K562 (cell line): ENCODE data around the gene SLC22A1. TPM values are rescaled to one million over a fixed set of nuclear protein-coding genes. Genes with fewer than 3 reads are reported as not detected.

Experiments used
- AFF1 ChIP-seq, 2 experiments: fragments of 450-650 bp; IDR thresholded peaks; 2 replicates each; pipeline ENCODE4 v1.6.1; 2018; ENCODE audit warnings: mild to moderate bottlenecking in 2 of 2, low read depth in 1 of 2; ENCODE audit not compliant: partially characterized antibody in 2 of 2
- ESRRB ChIP-seq: fragments of 250-450 bp; sonication (Bioruptor Pico); IDR thresholded peaks from 2 replicates; pipeline ENCODE4 v1.5.0; 2020; ENCODE audit warnings: mild to moderate bottlenecking, moderate library complexity, borderline replicate concordance
- FOXK1 ChIP-seq: sonication (generic); formaldehyde crosslinking; IDR thresholded peaks from 2 replicates; pipeline ENCODE4 v1.8.0; 2022; ENCODE audit warnings: missing genetic modification reagents, mild to moderate bottlenecking, borderline replicate concordance
- FOXK2 ChIP-seq, 2 experiments: fragments of 450-650 bp; IDR thresholded peaks in 1 of 2; conservative IDR thresholded peaks in 1 of 2; 2 replicates each; pipeline ENCODE4 v1.6.1; 2016; ENCODE audit warnings: low read depth in 2 of 2, mild to moderate bottlenecking in 1 of 2
- HDGF ChIP-seq: fragments of 450-650 bp; IDR thresholded peaks from 2 replicates; pipeline ENCODE4 v1.6.1; 2016
- JUN ChIP-seq, 2 experiments: sonication (generic) in 1 of 2; formaldehyde crosslinking in 1 of 2; IDR thresholded peaks; 2 replicates each; pipeline versions ENCODE4 v1.6.1 to v1.8.0; 2012 to 2022; ENCODE audit warnings: borderline replicate concordance in 2 of 2, mild to moderate bottlenecking in 2 of 2, improper control_type of control experiment in 1 of 2, low read depth in 1 of 2, low read length in 1 of 2, missing genetic modification reagents in 1 of 2
- MEF2A ChIP-seq: IDR thresholded peaks from 2 replicates; pipeline ENCODE4 v1.6.1; 2011; ENCODE audit warnings: low read depth, mild to moderate bottlenecking, low read length, moderate library complexity; ENCODE audit not compliant: control insufficient read depth
- MTA1 ChIP-seq: fragments of 450-650 bp; IDR thresholded peaks from 2 replicates; pipeline ENCODE4 v1.6.1; 2017; ENCODE audit warnings: borderline replicate concordance
- SMARCB1 ChIP-seq: IDR thresholded peaks from 2 replicates; pipeline ENCODE4 v1.6.1; 2011; ENCODE audit warnings: improper control_type of control experiment, low read depth; ENCODE audit not compliant: insufficient read length
- SMARCC2 ChIP-seq: fragments of 450-650 bp; IDR thresholded peaks from 2 replicates; pipeline ENCODE4 v1.6.1; 2017; ENCODE audit warnings: antibody characterized with exemption, moderate library complexity, mild to moderate bottlenecking, low read depth
- TCF7L2 ChIP-seq: fragments of 150-350 bp; IDR thresholded peaks from 2 replicates; pipeline ENCODE4 v1.6.1; 2016; ENCODE audit warnings: low read depth, mild to moderate bottlenecking, low read length, moderate library complexity
- ZBTB1 ChIP-seq: sonication (generic); formaldehyde crosslinking; IDR thresholded peaks from 2 replicates; pipeline ENCODE4 v1.8.1; 2023; ENCODE audit warnings: missing genetic modification reagents, low read depth, mild to moderate bottlenecking, borderline replicate concordance
- ZNF239 ChIP-seq: fragments of 250-450 bp; sonication (Bioruptor Pico); IDR thresholded peaks from 2 replicates; pipeline ENCODE4 v1.4.0; 2020; ENCODE audit warnings: mild to moderate bottlenecking
- polyA plus RNA-seq, 8 experiments: library from polyadenylated mRNA; depleted of rRNA in 4 of 8; stranded (reverse) in 5 of 8; unstranded in 3 of 8; fragments of >200 nt; fragmentation: Nextera tagmentation in 2 of 8; fragmentation: Illumina TruSeq in 1 of 8; extraction: Ambion mirVana in 2 of 8; extraction: Trizol in 1 of 8; gene quantifications; 2 replicates each; pipeline versions ENCODE4 v1.2.1 to v1.2.3, GENCODE V29; 2011 to 2014; ENCODE audit warnings: inconsistent platforms in 1 of 8, missing spikeins in 1 of 8
- total RNA-seq, 7 experiments: library from RNA; depleted of rRNA in 6 of 7; stranded (reverse); fragments of >200 nt in 6 of 7; fragmentation: Illumina TruSeq in 2 of 7; extraction: Trizol in 2 of 7; gene quantifications; 2 replicates each; pipeline versions ENCODE4 v1.2.1 to v1.2.3, GENCODE V29; 2011 to 2021; ENCODE audit warnings: low replicate concordance in 1 of 7
- TF ChIP-seq, protein P1 (sequence below), 3 experiments: fragments of 200-800 bp in 1 of 3; fragments of 250-450 bp in 1 of 3; fragments of 450-650 bp in 1 of 3; sonication (Bioruptor Pico) in 1 of 3; sonication (Bioruptor generic) in 1 of 3; formaldehyde crosslinking in 1 of 3; IDR thresholded peaks; 2 replicates each; pipeline versions ENCODE4 v1.6.1 to v1.8.0; 2016 to 2022; ENCODE audit warnings: mild to moderate bottlenecking in 2 of 3, missing genetic modification characterization in 2 of 3, missing compliant biosample characterization in 1 of 3, moderate library complexity in 1 of 3
- TF ChIP-seq, protein P2 (sequence below): sonication (generic); formaldehyde crosslinking; IDR thresholded peaks from 2 replicates; pipeline ENCODE4 v1.9.0; 2022; ENCODE audit warnings: mild to moderate bottlenecking, missing genetic modification reagents

SLC22A1 gene
- total and polyA plus RNA-seq, 9 of the 15 experiments (the other 6 are each of a cell fraction or from before 2014, with no cell fraction given): 0.11 to 0.60 (median 0.26) TPM; not detected in 4

- peak; percentile 70; the same call in 1 of the 2 replicates for TF ChIP-seq MEF2A
- TF ChIP-seq MTA1: peak; percentile 84
- TF ChIP-seq FOXK1 (CRISPR knock-in tag): peak; percentile 66; the same call in 1 of the 2 replicates
- TF ChIP-seq HDGF: no peak; the same call in 1 of the 2 replicates
- TF ChIP-seq, protein P1, sequence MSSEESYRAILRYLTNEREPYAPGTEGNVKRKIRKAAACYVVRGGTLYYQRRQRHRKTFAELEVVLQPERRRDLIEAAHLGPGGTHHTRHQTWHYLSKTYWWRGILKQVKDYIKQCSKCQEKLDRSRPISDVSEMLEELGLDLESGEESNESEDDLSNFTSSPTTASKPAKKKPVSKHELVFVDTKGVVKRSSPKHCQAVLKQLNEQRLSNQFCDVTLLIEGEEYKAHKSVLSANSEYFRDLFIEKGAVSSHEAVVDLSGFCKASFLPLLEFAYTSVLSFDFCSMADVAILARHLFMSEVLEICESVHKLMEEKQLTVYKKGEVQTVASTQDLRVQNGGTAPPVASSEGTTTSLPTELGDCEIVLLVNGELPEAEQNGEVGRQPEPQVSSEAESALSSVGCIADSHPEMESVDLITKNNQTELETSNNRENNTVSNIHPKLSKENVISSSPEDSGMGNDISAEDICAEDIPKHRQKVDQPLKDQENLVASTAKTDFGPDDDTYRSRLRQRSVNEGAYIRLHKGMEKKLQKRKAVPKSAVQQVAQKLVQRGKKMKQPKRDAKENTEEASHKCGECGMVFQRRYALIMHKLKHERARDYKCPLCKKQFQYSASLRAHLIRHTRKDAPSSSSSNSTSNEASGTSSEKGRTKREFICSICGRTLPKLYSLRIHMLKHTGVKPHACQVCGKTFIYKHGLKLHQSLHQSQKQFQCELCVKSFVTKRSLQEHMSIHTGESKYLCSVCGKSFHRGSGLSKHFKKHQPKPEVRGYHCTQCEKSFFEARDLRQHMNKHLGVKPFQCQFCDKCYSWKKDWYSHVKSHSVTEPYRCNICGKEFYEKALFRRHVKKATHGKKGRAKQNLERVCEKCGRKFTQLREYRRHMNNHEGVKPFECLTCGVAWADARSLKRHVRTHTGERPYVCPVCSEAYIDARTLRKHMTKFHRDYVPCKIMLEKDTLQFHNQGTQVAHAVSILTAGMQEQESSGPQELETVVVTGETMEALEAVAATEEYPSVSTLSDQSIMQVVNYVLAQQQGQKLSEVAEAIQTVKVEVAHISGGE (CRISPR knock-in tag; IDR thresholded peaks at IDR 0.05): peak in 1 of 3 experiments; percentile 88; a peak in 2 of 6 replicates
- TF ChIP-seq ZBTB1 (CRISPR knock-in tag): peak; percentile 99
- no peak for TF ChIP-seq ESRRB
- TF ChIP-seq FOXK2 (conservative IDR thresholded peaks at IDR 0.05 in 1 of 2, IDR thresholded peaks at IDR 0.05 in 1 of 2; ENCODE audit: low read depth in 2 of 2): peak; percentile 76 to 92
- peak; percentile 81 for TF ChIP-seq SMARCB1
- TF ChIP-seq, protein P2, sequence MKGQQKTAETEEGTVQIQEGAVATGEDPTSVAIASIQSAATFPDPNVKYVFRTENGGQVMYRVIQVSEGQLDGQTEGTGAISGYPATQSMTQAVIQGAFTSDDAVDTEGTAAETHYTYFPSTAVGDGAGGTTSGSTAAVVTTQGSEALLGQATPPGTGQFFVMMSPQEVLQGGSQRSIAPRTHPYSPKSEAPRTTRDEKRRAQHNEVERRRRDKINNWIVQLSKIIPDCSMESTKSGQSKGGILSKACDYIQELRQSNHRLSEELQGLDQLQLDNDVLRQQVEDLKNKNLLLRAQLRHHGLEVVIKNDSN (CRISPR knock-in tag): 0 out of 2 replicates have a peak, but pooled peaks have one; percentile 5
- TF ChIP-seq AFF1 (IDR thresholded peaks at IDR 0.05; ENCODE audit: low read depth in 1 of 2, partially characterized antibody in 2 of 2): peak in 1 of 2 experiments; percentile 77
- TF ChIP-seq JUN (IDR thresholded peaks at IDR 0.05; ENCODE audit: borderline replicate concordance, low read depth, low read length): peak; percentile 61; the same call in 1 of the 2 replicates
- TF ChIP-seq JUN (CRISPR knock-in tag; IDR thresholded peaks at IDR 0.05; ENCODE audit: borderline replicate concordance): no peak
- TF ChIP-seq TCF7L2: peak; percentile 40; the same call in 1 of the 2 replicates
- TF ChIP-seq SMARCC2: peak; percentile 94
- TF ChIP-seq ZNF239: peak; percentile 45; the same call in 1 of the 2 replicates
Observed at GRCh38 chr6:160101277-160102205, 20.1 kb upstream of the SLC22A1 start (continued).
